Stomach (tissue), 9 donors: Measurements from ENCODE around the gene NRXN2. TPM values are rescaled to one million over a fixed set of nuclear protein-coding genes. Genes with fewer than 3 reads are reported as not detected.

Source experiments
- DNase-seq, 2 donors: peaks; one replicate each; pipeline versions ENCODE4 v3.0.0 to v3.0.0-alpha.2; 2013 to 2019
- H3K27ac ChIP-seq, 5 donors: fragments of 200-600 bp in 4 of 5; sonication (generic) in 4 of 5; one replicate each; pipeline ENCODE4 v1.5.1; 2013 to 2019; ENCODE audit warnings: mild to moderate bottlenecking in 1 of 5, moderate library complexity in 1 of 5
- H3K27me3 ChIP-seq, 3 donors: fragments of 200-600 bp; sonication (generic); one replicate each; pipeline ENCODE4 v1.5.1; 2017 to 2019; ENCODE audit warnings: mixed run types in 1 of 3
- H3K36me3 ChIP-seq, 4 donors: fragments of 200-600 bp; sonication (generic); 1 replicate in 3 of 4; 2 replicates in 1 of 4; pipeline ENCODE4 v1.5.1; 2016 to 2019
- H3K4me1 ChIP-seq, 4 donors: fragments of 200-600 bp; sonication (generic); one replicate each; pipeline ENCODE4 v1.5.1; 2016 to 2019
- H3K4me3 ChIP-seq, 4 donors: fragments of 200-600 bp; sonication (generic) in 3 of 4; one replicate each; pipeline ENCODE4 v1.5.1; 2016 to 2019; ENCODE audit warnings: mild to moderate bottlenecking in 1 of 4
- H3K9me3 ChIP-seq, 4 donors: fragments of 200-600 bp; sonication (generic); one replicate each; pipeline ENCODE4 v1.5.1; 2016 to 2019
- EP300 ChIP-seq: sonication (generic); formaldehyde crosslinking; IDR thresholded peaks from one replicate; pipeline ENCODE4 v1.6.1; 2017; ENCODE audit warnings: antibody characterized with exemption
- POLR2A ChIP-seq, 4 donors: fragments of 450-650 bp; IDR thresholded peaks; one replicate each; pipeline ENCODE4 v1.6.1; 2016; ENCODE audit warnings: antibody characterized with exemption in 4 of 4, control low read depth in 2 of 4, mild to moderate bottlenecking in 1 of 4, moderate library complexity in 1 of 4
- POLR2AphosphoS5 ChIP-seq, 3 donors: sonication (generic); formaldehyde crosslinking; IDR thresholded peaks; one replicate each; pipeline ENCODE4 v1.6.1; 2016; ENCODE audit warnings: antibody characterized with exemption in 3 of 3
- WGBS, 5 donors: extraction: QIAGEN DNeasy Blood & Tissue Kit in 3 of 5; methylation state at CpG; one replicate each; pipeline versions ENCODE4 v1.1.5 to v1.1.7; 2013 to 2018; 5-methylcytosine and 5-hydroxymethylcytosine counted together
- intact Hi-C: fragments of 100-400 bp; cut with DNase I; formaldehyde crosslinking; loops from one replicate; pipeline ENCODE4 v1.15.1; 2023; ENCODE audit warnings: low total_unique reads
- polyA plus RNA-seq, 3 donors: library from polyadenylated mRNA; stranded (reverse); fragments of 200-250 nt; gene quantifications; one replicate each; pipeline ENCODE4 v1.2.3, GENCODE V29; 2013
- total RNA-seq, 5 donors: library from RNA; depleted of rRNA; stranded (reverse); fragments of >200 nt; gene quantifications; one replicate each; pipeline versions ENCODE4 v1.1.0 to v1.2.3, GENCODE V29; 2014 to 2016
- TF ChIP-seq, protein P1 (sequence below), 7 experiments: fragments of 450-650 bp in 4 of 7; fragments of 200-600 bp in 3 of 7; sonication (generic) in 3 of 7; IDR thresholded peaks; one replicate each; pipeline ENCODE4 v1.5.1; 2016 to 2019; ENCODE audit warnings: antibody characterized with exemption in 7 of 7, control low read depth in 2 of 7, mild to moderate bottlenecking in 1 of 7
- donor health status: healthy with polysubstance abuse.
- donor health status: Bipolar disorder and iron deficiency.
- donor health status: healthy.

The NRXN2 gene
- total and polyA plus RNA-seq, 8 donors = 0.14 to 16.9 (median 1.2) TPM; not detected in 4

DNA sequence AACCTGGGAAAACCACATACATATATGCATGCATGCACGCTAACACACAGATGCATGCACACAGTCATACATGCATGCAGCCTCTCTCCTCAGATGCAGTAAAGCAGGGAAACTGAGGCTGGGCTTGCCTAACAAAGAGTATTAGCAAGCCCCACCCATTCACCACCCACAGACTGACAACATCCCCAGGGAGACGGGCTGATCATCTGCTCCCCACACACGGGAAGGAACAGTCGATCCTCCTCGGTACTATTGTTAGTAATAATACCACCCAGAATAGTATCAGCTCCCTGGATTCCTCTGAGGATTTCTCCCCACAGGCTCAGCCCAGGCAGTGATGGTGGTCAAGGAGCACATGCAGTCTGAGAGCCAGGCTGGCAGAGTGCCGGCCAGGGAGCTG, 90.8 kb downstream of the NRXN2 start:
- Histone ChIP-seq H3K36me3 (no peaks in the 10 kb centered on the region), H3K4me1 (peaks cover 0 to 9% (median 4%) of the 10 kb centered on the region in 4 donors), H3K9me3 (no peaks in the 10 kb centered on the region), H3K27me3 (peaks cover 1 to 55% (median 23%) of the 10 kb centered on the region in 3 donors), H3K27ac (no peak overlapping the region), H3K4me3 (no peak overlapping the region)
- no peak for TF ChIP-seq POLR2A (IDR thresholded peaks at IDR 0.05)
- no peak for TF ChIP-seq POLR2AphosphoS5 (IDR thresholded peaks at IDR 0.05)
- no peak for TF ChIP-seq EP300
- TF ChIP-seq, protein P1, sequence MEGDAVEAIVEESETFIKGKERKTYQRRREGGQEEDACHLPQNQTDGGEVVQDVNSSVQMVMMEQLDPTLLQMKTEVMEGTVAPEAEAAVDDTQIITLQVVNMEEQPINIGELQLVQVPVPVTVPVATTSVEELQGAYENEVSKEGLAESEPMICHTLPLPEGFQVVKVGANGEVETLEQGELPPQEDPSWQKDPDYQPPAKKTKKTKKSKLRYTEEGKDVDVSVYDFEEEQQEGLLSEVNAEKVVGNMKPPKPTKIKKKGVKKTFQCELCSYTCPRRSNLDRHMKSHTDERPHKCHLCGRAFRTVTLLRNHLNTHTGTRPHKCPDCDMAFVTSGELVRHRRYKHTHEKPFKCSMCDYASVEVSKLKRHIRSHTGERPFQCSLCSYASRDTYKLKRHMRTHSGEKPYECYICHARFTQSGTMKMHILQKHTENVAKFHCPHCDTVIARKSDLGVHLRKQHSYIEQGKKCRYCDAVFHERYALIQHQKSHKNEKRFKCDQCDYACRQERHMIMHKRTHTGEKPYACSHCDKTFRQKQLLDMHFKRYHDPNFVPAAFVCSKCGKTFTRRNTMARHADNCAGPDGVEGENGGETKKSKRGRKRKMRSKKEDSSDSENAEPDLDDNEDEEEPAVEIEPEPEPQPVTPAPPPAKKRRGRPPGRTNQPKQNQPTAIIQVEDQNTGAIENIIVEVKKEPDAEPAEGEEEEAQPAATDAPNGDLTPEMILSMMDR (IDR thresholded peaks at IDR 0.05) = no peak
- intact Hi-C loops = no loop called here
- 74 to 80% (median 79%) methylated on average over 6 of the region's 6 CpGs for WGBS, 5 donors
- no peak for DNase-seq

DNA sequence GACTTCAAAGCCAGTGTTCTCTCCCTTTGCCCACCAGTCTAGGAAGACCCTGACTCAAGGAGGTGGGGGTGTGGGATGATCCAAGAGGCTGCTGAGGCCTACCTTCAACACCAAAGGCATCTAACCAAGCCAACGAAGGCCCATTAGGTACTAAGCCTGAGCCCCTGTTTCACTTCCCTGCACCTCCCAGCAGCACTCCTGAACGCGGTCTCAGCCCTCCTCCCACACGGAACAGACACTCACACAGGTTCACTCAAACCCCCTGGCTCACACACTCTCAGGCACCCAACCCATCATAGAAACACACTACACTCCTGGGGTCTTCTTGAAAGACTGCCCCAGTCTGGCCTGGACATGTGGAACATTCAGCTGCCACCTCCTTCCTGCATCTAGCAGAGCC, 91.3 kb downstream of the NRXN2 start:
- no peak for DNase-seq
- Histone ChIP-seq H3K36me3 (no peaks in the 10 kb centered on the region), H3K9me3 (no peaks in the 10 kb centered on the region), H3K27me3 (peaks cover 0 to 49% (median 17%) of the 10 kb centered on the region in 3 donors), H3K27ac (no peak overlapping the region), H3K4me3 (no peak overlapping the region), H3K4me1 (peaks cover 0 to 9% (median 4%) of the 10 kb centered on the region in 4 donors)
- no peak for TF ChIP-seq POLR2A (IDR thresholded peaks at IDR 0.05)
- no peak for TF ChIP-seq POLR2AphosphoS5 (IDR thresholded peaks at IDR 0.05)
- TF ChIP-seq EP300 = no peak
- intact Hi-C loops = no loop called here
- 76 to 87% (median 85%) methylated on average over 4 of the region's 4 CpGs for WGBS, 5 donors

DNA sequence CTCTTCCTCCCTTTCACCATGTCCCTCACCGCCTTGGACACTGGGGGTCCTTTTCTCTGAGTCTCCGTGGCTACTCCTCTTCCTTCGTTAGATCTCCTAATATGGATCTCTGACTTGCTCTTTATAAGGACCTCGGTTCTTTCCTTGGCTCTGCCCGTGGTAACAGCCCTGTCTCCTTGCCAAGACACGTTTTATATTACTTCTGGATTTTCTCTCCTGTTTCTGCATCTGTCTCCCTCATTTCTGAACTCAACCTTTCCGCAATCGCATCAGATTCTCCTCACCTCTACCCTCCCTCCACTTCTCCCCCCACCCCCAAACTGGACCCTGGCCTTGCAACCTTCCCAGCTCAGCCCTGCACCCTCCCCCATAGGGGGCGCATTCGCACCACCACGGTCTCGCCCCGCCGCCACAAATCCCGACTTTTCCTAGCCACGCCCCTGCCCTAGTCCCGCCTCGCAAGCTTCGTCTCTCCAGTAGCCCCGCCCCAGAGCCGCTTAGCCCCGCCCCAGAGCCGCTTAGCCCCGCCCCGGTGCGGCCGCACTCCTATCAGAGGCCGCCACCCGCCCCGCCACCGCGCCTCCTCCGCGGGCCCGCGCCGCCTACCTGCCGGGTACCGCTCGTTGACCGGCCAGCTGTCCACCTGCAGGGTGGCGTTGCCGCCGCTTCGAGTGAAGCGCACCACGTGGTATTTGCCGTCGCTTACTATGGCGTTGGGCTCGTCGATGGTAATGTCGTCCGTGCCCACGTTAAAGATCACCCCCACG, 93.0 kb downstream of the NRXN2 start:
- Histone ChIP-seq H3K27me3 (peaks cover 0 to 32% (median 12%) of the 10 kb centered on the region in 3 donors), H3K4me3 (peak overlapping the region in 1 of 4 donors; percentile 8), H3K36me3 (no peaks in the 10 kb centered on the region), H3K9me3 (no peaks in the 10 kb centered on the region), H3K4me1 (peaks cover 0 to 10% (median 5%) of the 10 kb centered on the region in 4 donors), H3K27ac (peak overlapping the region in 1 of 5 donors; percentile 46)
- intact Hi-C loops = no loop called here
- TF ChIP-seq POLR2AphosphoS5 (IDR thresholded peaks at IDR 0.05) = no peak
- TF ChIP-seq EP300 = no peak
- TF ChIP-seq, protein P1 (IDR thresholded peaks at IDR 0.05) = no peak
- no peak for TF ChIP-seq POLR2A (IDR thresholded peaks at IDR 0.05)
- 30 to 48% (median 35%) methylated on average over 29 to 56 of the region's 56 CpGs for WGBS, 5 donors
- peak in 1 of 2 donors; percentile 66 for DNase-seq

DNA sequence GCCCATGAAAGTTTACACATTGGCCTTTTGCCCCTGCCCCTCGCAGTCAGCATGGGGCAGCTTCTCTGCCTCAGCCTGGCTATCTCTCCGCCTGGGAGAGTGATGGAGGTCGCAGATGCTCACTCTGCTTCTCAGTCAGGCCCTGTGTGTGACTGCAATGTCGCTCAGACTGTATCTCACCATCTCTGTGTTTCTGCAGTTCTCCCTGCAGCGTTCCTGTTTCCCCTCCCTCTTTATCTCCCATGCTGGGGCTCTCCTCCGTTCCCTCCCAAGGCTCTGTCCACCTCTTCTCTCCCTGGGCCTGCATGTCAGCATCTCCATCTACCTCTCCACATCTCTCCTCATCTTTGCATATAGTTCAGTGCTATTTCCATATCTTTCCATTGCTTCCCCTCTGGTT, 93.9 kb downstream of the NRXN2 start:
- TF ChIP-seq POLR2AphosphoS5 (IDR thresholded peaks at IDR 0.05) (no peak), EP300 (no peak), POLR2A (IDR thresholded peaks at IDR 0.05) (no peak)
- TF ChIP-seq, protein P1 (IDR thresholded peaks at IDR 0.05) = no peak
- intact Hi-C loops = no loop called here
- no peak for DNase-seq
- peaks cover 0 to 25% (median 12%) of the 10 kb centered on the region in 3 donors for H3K27me3 ChIP-seq
- H3K36me3 ChIP-seq = no peaks in the 10 kb centered on the region
- peaks cover 0 to 13% (median 5%) of the 10 kb centered on the region in 4 donors for H3K4me1 ChIP-seq
- peak overlapping the region in 1 of 5 donors; percentile 46 for H3K27ac ChIP-seq
- WGBS, 5 donors = 74 to 87% (median 76%) methylated on average over 6 of the region's 6 CpGs
- no peaks in the 10 kb centered on the region for H3K9me3 ChIP-seq
- no peak overlapping the region for H3K4me3 ChIP-seq

DNA sequence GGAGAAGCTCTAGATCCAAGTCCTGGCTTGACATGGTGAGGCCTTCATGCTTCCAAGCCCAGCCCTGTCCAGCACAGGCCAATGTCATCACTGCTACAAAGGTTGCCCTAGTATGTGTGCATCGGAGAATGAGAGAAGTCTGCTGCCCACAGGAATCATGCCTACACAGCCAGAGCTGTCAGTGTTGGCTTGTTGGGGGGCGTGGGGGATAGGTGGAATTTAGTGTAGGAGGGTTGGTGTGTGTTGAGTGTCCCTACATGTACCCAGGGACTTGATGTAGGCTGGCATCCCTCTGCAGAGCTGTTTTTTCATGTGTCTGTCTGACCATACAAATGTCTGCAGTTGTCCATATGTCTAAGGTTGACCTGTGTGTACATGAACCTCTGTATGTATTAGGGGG, 94.4 kb downstream of the NRXN2 start:
- H3K4me3 ChIP-seq = no peak overlapping the region
- peaks cover 0 to 20% (median 12%) of the 10 kb centered on the region in 3 donors for H3K27me3 ChIP-seq
- no peaks in the 10 kb centered on the region for H3K36me3 ChIP-seq
- no peaks in the 10 kb centered on the region for H3K9me3 ChIP-seq
- H3K27ac ChIP-seq = no peak overlapping the region
- intact Hi-C loops = no loop called here
- WGBS, 5 donors = 69 to 92% (median 83%) methylated on average over 2 of the region's 2 CpGs
- no peak for DNase-seq
- TF ChIP-seq EP300 (no peak), POLR2AphosphoS5 (IDR thresholded peaks at IDR 0.05) (no peak), POLR2A (IDR thresholded peaks at IDR 0.05) (no peak)
- TF ChIP-seq, protein P1 (IDR thresholded peaks at IDR 0.05) = no peak
- H3K4me1 ChIP-seq = peaks cover 0 to 13% (median 5%) of the 10 kb centered on the region in 4 donors
